CD1c-positive myeloid dendritic cell (primary cell): ENCODE measurements around the gene EID3.
"Not testable (repeated sequence)": the region's sequence is repeated elsewhere in the genome, so short reads cannot be mapped to it uniquely, and the experiment has no call there.

Experiments
- DNase-seq: peaks from one replicate; pipeline ENCODE4 v3.0.0-alpha.2; 2016; ENCODE audit errors: extremely low spot score

The EID3 gene

DNA sequence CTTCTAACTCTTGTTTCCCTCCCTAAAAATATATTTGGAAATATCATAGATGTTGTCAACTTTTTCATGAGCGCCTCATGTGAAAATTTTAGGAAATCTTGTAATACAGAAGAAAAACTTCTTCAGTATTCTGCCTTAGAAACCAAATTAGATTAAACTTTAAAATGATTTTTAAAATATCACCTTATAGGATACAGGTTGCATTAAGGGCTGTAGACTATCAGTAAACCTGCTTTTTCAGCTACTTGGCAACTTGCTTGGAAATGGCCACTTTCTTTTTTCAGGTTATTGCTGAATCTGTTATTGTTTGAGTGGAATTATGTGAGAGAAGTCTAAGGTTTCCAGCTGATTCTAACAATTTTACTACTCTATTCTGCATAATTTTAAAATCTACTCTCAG, 9.1 kb downstream of the EID3 start:
- no peak for DNase-seq

- no peak for DNase-seq
Observed at GRCh38 chr12:104313568-104314241, 10.2 kb downstream of the EID3 start.

- peak; percentile 70 for DNase-seq
Observed at GRCh38 chr12:104314242-104314614, 10.7 kb downstream of the EID3 start.

GRCh38 chr12:104315326-104316224, 12.0 kb downstream of the EID3 start:
- no peak for DNase-seq

GRCh38 chr12:104316936-104317335, 13.4 kb downstream of the EID3 start:
- no peak for DNase-seq

DNA sequence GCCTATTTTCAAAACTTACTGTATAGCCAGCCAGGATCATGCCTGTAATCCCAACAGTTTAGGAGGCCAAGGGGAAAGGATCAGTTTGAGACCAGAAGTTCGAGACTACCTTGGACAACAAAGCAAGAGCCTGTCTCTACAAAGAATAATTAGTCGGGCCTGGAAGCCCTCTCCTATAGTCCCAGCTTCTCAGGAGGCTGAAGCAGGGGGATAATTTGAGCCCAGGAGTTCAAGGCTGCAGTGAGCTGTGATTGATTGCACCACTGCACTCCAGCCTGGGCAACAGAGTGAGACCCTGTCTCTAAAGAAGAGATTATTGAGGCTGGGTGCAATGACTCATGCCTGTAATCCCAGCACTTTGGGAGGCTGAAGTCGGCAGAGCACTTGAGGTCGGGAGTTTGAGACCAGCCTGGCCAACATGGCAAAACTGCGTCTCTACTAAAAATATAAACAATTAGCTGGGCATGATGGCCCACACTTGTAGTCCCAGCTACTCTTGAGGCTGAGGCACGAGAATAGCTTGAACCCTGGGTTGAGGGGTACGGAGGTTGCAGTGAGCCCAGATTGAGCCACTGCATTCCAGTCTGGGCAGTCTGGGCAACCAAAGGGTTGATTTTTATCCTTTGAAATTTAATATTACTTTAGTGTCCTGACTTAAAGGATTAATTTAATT, 14.1 kb downstream of the EID3 start:
- DNase-seq, result no peak

- no peak for DNase-seq
Observed at GRCh38 chr12:104319028-104319427, 15.5 kb downstream of the EID3 start.

- DNase-seq, result no peak
Observed at GRCh38 chr12:104319918-104320626, 16.5 kb downstream of the EID3 start.

GRCh38 chr12:104320627-104321024, 17.1 kb downstream of the EID3 start:
- DNase-seq, result no peak

GRCh38 chr12:104321949-104322348, 18.4 kb downstream of the EID3 start:
- no peak for DNase-seq

DNA sequence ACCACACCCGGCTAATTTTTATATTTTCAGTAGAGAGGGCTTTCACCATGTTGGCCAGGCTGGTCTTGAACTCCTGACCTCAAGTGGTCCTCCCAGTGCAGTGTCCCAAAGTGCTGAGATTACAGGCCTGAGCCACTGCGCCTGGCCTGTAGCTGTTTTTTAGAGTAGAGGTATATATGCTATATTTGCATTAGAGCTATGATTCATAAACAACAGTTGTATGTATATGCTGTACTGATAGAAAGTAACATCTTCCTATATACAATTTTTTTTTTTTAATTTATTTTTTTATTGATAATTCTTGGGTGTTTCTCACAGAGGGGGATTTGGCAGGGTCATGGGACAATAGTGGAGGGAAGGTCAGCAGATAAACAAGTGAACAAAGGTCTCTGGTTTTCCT, 19.0 kb downstream of the EID3 start:
- DNase-seq, result not testable (repeated sequence)

DNA sequence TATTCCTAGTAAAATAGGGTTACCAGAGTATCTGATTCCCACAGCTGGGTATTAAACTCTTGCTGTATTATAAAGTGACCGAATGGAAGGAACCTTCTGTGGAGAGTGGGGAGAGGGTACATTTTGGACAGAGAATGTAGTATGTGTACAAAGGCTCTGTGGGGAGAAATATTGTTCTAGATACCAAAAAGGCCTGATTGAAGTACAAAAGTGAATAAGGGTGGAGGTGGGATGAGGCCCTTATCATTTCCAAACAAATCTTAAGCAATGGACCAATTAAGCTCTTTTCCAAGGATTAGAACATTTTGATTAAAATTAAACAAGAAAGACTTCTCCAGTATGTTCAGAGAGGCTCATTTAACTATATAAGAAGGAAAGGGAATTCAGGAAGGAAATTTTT, 20.4 kb downstream of the EID3 start:
- no peak for DNase-seq

GRCh38 chr12:104328278-104328677, 24.7 kb downstream of the EID3 start:
- DNase-seq, result not testable (repeated sequence)

- DNase-seq, result no peak
Observed at GRCh38 chr12:104328790-104329189, 25.3 kb downstream of the EID3 start.

GRCh38 chr12:104329707-104330532, 26.4 kb downstream of the EID3 start:
- DNase-seq, result no peak

DNA sequence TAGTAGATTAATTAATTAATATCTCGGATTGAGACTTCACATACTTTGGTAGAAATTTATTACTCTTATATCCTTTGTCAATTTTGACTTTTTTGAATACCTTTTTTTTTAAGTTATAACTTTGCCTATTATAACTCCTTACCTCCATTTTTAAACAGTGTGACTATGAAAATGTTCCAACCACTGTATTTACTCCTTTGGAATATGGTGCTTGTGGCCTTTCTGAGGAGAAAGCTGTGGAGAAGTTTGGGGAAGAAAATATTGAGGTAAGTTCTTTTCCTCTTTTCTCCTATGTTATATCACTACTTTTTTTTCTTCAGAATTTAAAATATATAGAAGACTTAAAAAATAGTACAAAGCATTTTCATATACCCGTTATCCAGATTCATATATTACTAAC, 27.8 kb downstream of the EID3 start:
- DNase-seq, result no peak

- DNase-seq, result not testable (repeated sequence)
Observed at GRCh38 chr12:104332273-104332672, 28.7 kb downstream of the EID3 start.

DNA sequence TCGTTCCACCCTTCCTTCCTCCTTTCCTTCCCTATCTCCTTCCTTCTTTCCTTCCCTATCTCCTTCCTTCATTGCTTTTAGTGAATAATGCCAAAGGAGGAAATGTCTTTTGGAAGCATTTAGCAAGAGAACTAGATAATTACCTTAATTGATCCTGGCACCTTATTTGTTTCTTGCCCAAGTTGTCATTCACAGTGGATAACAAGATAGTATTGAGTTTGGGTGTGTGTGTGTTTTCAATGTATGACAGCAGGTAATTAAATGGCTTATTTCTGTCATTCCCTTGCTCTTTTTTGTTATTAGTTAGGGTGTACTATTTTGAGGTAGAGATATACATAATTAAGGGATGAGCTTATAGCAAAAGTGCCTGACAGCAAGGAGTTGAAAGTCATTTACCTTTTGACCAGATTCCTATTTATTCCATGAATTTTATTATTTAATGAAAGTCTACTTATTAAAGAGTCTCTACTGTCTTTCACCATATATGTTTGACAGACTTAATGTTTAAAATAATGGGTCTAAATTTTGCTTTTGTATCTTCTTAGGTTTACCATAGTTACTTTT, 30.2 kb downstream of the EID3 start:
- no peak for DNase-seq

DNA sequence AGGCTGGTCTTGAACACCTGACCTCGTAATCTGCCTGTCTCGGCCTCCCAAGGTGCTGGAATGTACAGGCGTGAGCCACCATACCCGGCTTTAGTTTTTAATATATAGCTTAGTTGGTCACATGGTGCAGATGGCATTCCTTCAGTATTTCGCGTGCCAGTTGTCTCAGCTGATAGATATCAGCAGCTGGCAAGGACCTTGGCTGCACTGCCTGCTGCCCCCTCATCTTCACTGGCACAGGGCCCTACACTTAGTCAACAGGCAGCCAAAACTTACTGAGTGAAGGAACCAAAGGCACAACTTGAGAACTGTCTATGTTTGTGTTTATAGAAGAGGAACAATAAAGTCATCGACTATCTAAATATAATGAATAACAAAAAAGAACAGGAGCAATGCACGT, 31.0 kb downstream of the EID3 start:
- DNase-seq, result no peak

DNA sequence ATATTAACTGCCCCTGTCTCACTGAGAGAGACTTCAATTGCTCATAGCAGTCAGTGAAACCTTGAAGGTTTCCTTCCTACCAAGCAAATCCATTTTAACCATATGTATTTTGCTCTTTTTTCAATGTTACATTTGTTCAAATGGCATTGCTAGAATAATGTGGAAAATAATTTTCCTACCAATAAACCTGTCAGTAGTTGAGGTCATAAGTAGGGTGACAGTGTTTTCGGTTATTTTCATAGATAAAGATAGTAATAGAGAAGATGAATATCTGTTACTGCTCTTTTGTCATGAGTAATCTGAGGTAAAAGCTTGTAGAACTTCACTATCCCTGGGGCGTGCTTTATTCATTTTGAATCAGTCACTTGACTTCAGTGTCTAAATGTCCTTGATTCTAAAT, 32.6 kb downstream of the EID3 start:
- DNase-seq, result no peak

- no peak for DNase-seq
Observed at GRCh38 chr12:104337030-104337558, 33.6 kb downstream of the EID3 start.
